ENCODE data around the gene FOXP1. TPM values are rescaled to one million over a fixed set of nuclear protein-coding genes. Genes with fewer than 3 reads are reported as not detected.

FOXP1 gene
- total and polyA plus RNA-seq, 12 donors: 4.8 to 56.0 (median 43.8) TPM

DNA sequence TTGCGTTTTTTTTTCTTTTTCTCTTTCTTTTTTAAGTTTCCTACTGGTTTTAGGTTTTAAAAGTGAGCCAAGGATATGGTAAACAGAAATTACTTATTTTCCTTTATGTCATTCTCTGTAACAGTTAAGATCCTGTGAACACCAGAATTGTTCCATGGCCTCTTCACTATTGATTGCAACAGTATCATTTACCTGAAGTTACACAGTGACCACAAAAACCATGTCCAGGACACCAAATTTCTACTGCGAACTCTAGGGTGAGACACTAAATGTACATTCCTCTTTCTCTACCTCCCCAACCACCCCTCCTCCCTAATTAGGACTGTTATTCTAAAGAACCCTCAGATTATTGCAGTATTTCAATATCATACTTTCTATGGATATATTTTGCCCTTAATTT, 280.9 kb downstream of the FOXP1 start:
- Histone ChIP-seq H3K4me3 (no peak overlapping the region), H3K27ac (no peak overlapping the region), H3K36me3 (no peaks in the 10 kb centered on the region), H3K27me3 (no peaks in the 10 kb centered on the region), H3K9me3 (no peaks in the 10 kb centered on the region), H3K4me1 (peaks cover 0 to 41% (median 30%) of the 10 kb centered on the region in 9 donors)
- no peak for ATAC-seq
- DNase-seq: no peak
- TF ChIP-seq, protein P1, sequence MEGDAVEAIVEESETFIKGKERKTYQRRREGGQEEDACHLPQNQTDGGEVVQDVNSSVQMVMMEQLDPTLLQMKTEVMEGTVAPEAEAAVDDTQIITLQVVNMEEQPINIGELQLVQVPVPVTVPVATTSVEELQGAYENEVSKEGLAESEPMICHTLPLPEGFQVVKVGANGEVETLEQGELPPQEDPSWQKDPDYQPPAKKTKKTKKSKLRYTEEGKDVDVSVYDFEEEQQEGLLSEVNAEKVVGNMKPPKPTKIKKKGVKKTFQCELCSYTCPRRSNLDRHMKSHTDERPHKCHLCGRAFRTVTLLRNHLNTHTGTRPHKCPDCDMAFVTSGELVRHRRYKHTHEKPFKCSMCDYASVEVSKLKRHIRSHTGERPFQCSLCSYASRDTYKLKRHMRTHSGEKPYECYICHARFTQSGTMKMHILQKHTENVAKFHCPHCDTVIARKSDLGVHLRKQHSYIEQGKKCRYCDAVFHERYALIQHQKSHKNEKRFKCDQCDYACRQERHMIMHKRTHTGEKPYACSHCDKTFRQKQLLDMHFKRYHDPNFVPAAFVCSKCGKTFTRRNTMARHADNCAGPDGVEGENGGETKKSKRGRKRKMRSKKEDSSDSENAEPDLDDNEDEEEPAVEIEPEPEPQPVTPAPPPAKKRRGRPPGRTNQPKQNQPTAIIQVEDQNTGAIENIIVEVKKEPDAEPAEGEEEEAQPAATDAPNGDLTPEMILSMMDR (IDR thresholded peaks at IDR 0.05): no peak
- 92 to 93% methylated on average over 2 of the region's 2 CpGs for WGBS, 2 donors
- intact Hi-C loops (cut with DNase I): loop anchor here in 5 of 10 donors (5.0 to 10.0 kb wide), 9 partner anchors 170 to 768 kb away; partner anchors contain the start of gene FOXP1 (in 2 of the 5)

DNA sequence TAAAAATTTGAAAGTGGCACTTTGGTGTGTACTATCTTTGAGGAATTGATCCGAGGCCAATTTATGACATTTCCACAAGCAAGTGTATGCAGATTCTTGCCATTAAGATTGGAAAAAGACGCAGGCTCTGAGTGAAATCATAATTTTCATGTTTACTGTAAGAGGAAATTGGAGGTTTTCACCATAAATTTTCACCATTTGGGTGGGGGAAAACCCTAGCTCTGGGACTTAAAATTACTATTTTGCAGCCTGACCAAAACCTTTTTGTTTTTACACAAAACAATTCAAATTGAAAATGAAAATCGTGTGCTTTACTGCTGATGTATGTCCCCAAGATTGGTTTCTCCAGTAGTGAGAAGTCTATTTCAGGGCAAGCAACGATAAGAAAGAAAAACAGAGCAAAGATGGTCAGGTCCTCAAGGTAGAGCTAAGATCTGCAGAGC, 282.6 kb downstream of the FOXP1 start:
- Histone ChIP-seq H3K27me3 (no peaks in the 10 kb centered on the region), H3K4me3 (no peak overlapping the region), H3K9me3 (no peaks in the 10 kb centered on the region), H3K4me1 (peaks cover 0 to 36% (median 27%) of the 10 kb centered on the region in 9 donors), H3K36me3 (peaks cover 0 to 2% (median 0%) of the 10 kb centered on the region in 9 donors), H3K27ac (no peak overlapping the region)
- 75 to 80% methylated on average over 4 of the region's 4 CpGs for WGBS, 2 donors
- ATAC-seq: no peak
- TF ChIP-seq, protein P1 (IDR thresholded peaks at IDR 0.05): no peak
- no peak for DNase-seq
- intact Hi-C loops (cut with DNase I): loop anchor here in 5 of 10 donors (5.0 to 10.0 kb wide), 9 partner anchors 169 to 766 kb away; partner anchors contain the start of gene FOXP1 (in 2 of the 5)

DNA sequence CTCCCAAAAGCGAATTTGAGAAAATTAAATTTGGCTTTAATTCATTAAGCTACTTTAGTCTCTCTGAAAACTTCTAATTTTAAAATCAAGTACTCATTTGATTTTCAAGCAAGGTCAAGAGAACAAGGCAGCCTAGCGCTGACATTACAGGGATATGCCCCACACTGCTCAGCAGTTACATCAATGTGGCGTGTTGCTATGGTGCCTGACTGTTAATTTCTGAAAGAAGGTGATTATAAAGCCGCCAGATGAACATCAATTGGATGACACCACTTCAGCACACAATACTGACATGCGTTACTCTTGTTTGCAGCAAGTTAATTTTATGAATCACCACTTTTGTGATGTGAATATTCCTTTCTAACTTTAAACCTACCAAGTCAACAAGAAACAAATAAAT, 284.4 kb downstream of the FOXP1 start:
- 95 to 98% methylated on average over 5 of the region's 5 CpGs for WGBS, 2 donors
- DNase-seq: no peak
- intact Hi-C loops (cut with DNase I): loop anchor here in 1 of 10 donors (10.0 kb wide), 1 partner anchor 84 kb away; no protein-coding TSS in a partner anchor
- Histone ChIP-seq H3K27ac (no peak overlapping the region), H3K36me3 (peaks cover 0 to 5% (median 0%) of the 10 kb centered on the region in 9 donors), H3K4me1 (peaks cover 0 to 18% (median 11%) of the 10 kb centered on the region in 9 donors), H3K27me3 (no peaks in the 10 kb centered on the region), H3K4me3 (no peak overlapping the region), H3K9me3 (no peaks in the 10 kb centered on the region)
- TF ChIP-seq, protein P1 (IDR thresholded peaks at IDR 0.05): no peak
- no peak for ATAC-seq

DNA sequence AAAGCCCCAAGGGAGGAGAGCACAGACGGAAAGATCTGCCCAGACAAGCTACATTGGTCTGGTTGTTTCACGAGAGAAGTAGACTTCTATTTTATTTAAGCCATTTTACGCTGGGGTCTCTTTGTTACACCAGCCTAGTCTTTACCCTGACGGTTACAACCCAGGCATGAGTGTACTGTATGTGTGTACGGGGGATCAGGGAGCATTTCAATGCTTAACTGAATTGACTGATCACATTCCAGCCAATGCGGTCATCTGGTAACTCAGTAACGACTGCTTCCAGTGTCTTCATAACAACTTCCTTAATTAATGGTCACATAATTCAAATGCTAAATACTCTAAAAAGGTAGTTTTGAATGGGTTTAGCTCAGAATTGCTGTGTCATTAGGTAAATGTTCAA, 288.6 kb downstream of the FOXP1 start:
- intact Hi-C loops (cut with DNase I): loop anchor here in 1 of 10 donors (10.0 kb wide), 1 partner anchor 80 kb away; no protein-coding TSS in a partner anchor
- Histone ChIP-seq H3K36me3 (peaks cover 0 to 5% (median 0%) of the 10 kb centered on the region in 9 donors), H3K9me3 (no peaks in the 10 kb centered on the region), H3K27ac (no peak overlapping the region), H3K4me1 (peaks cover 0 to 7% (median 0%) of the 10 kb centered on the region in 9 donors), H3K4me3 (no peak overlapping the region), H3K27me3 (no peaks in the 10 kb centered on the region)
- WGBS, 2 donors: 91 to 93% methylated on average over 7 of the region's 7 CpGs
- TF ChIP-seq, protein P1 (IDR thresholded peaks at IDR 0.05): no peak
- DNase-seq (no peak), ATAC-seq (no peak)

All from heart right ventricle (tissue), 16 donors.